Middle frontal gyrus (tissue), 1 donor: Measurements from ENCODE around the gene STRA6.

Experiments
- DNase-seq: peaks from one replicate; pipeline ENCODE4 v3.0.0-alpha.2; 2015; ENCODE audit warnings: low spot score; ENCODE audit errors: extremely low spot score

The STRA6 gene

GRCh38 chr15:74227968-74228722, 25.6 kb upstream of the STRA6 start:
- DNase-seq, result no peak

GRCh38 chr15:74226761-74227540, 24.4 kb upstream of the STRA6 start:
- DNase-seq, result no peak

- DNase-seq, result no peak
Observed at GRCh38 chr15:74225928-74226327, 23.3 kb upstream of the STRA6 start.

GRCh38 chr15:74222240-74223119, 19.9 kb upstream of the STRA6 start:
- no peak for DNase-seq

GRCh38 chr15:74221399-74222239, 19.0 kb upstream of the STRA6 start:
- DNase-seq, result no peak

GRCh38 chr15:74220475-74221248, 18.1 kb upstream of the STRA6 start:
- DNase-seq, result no peak

GRCh38 chr15:74217907-74218885, 15.6 kb upstream of the STRA6 start:
- DNase-seq, result no peak

GRCh38 chr15:74216949-74217348, 14.4 kb upstream of the STRA6 start:
- DNase-seq, result no peak

- DNase-seq, result no peak
Observed at GRCh38 chr15:74215958-74216357, 13.4 kb upstream of the STRA6 start.

GRCh38 chr15:74214324-74215021, 11.9 kb upstream of the STRA6 start:
- DNase-seq, result no peak

- DNase-seq, result no peak
Observed at GRCh38 chr15:74213858-74214284, 11.3 kb upstream of the STRA6 start.

- DNase-seq, result no peak
Observed at GRCh38 chr15:74212494-74212893, 9.9 kb upstream of the STRA6 start.

- no peak for DNase-seq
Observed at GRCh38 chr15:74211656-74212055, 9.1 kb upstream of the STRA6 start.

- DNase-seq, result no peak
Observed at GRCh38 chr15:74210729-74211128, 8.1 kb upstream of the STRA6 start.

- DNase-seq, result no peak
Observed at GRCh38 chr15:74209997-74210671, 7.5 kb upstream of the STRA6 start.

- no peak for DNase-seq
Observed at GRCh38 chr15:74209560-74209958, 7.0 kb upstream of the STRA6 start.

- no peak for DNase-seq
Observed at GRCh38 chr15:74208901-74209559, 6.4 kb upstream of the STRA6 start.
